Heart right ventricle (tissue), 16 donors: ENCODE measurements around the gene DPF3. TPM values are rescaled to one million over a fixed set of nuclear protein-coding genes. Genes with fewer than 3 reads are reported as not detected.

Experiments used
- ATAC-seq, 8 donors: fragments of 200-7000 bp; cut with Tn5 transposase; one replicate each; pipeline ENCODE4 v1.9.1; 2020; ENCODE audit warnings: mild to moderate bottlenecking in 8 of 8, moderate library complexity in 8 of 8, moderate number of reproducible peaks in 1 of 8
- DNase-seq, 2 donors: peaks; one replicate each; pipeline ENCODE4 v3.0.0-alpha.2; 2020
- H3K27ac ChIP-seq, 10 donors: fragments of 200-600 bp; sonication (generic) in 2 of 10; one replicate each; pipeline versions ENCODE4 v1.5.0 to v1.8.0; 2020 to 2022; ENCODE audit warnings: mild to moderate bottlenecking in 3 of 10
- H3K27me3 ChIP-seq, 7 donors: fragments of 200-600 bp; one replicate each; pipeline ENCODE4 v1.8.0; 2021 to 2022; ENCODE audit warnings: mild to moderate bottlenecking in 2 of 7
- H3K36me3 ChIP-seq, 9 donors: fragments of 200-600 bp; sonication (generic) in 1 of 9; one replicate each; pipeline versions ENCODE4 v1.5.0 to v1.8.0; 2020 to 2022; ENCODE audit warnings: mild to moderate bottlenecking in 2 of 9
- H3K4me1 ChIP-seq, 9 donors: fragments of 200-600 bp; sonication (generic) in 1 of 9; one replicate each; pipeline versions ENCODE4 v1.5.0 to v1.8.0; 2020 to 2022; ENCODE audit warnings: mild to moderate bottlenecking in 4 of 9
- H3K4me3 ChIP-seq, 10 donors: fragments of 200-600 bp; sonication (generic) in 2 of 10; one replicate each; pipeline versions ENCODE4 v1.5.0 to v1.8.0; 2020 to 2022; ENCODE audit warnings: mild to moderate bottlenecking in 7 of 10, moderate library complexity in 2 of 10
- H3K9me3 ChIP-seq, 11 donors: fragments of 200-600 bp in 10 of 11; sonication (generic) in 2 of 11; one replicate each; pipeline versions ENCODE4 v1.5.0 to v1.8.0; 2013 to 2022; ENCODE audit warnings: mild to moderate bottlenecking in 2 of 11, control low read depth in 1 of 11, moderate library complexity in 1 of 11
- WGBS, 2 donors: extraction: QIAGEN DNeasy Blood & Tissue Kit; methylation state at CpG; one replicate each; pipeline ENCODE4 v1.1.7; 2013; ENCODE audit warnings: inconsistent platforms in 1 of 2; 5-methylcytosine and 5-hydroxymethylcytosine counted together
- intact Hi-C, 10 donors: fragments of 100-400 bp; cut with DNase I; formaldehyde crosslinking; loops; one replicate each; pipeline versions ENCODE4 v1.11.1 to v1.14.2; 2022
- polyA plus RNA-seq, 2 donors: library from polyadenylated mRNA; stranded (reverse); fragments of 200-250 nt; gene quantifications; one replicate each; pipeline ENCODE4 v1.2.3, GENCODE V29; 2013
- total RNA-seq, 10 donors: library from RNA; stranded (reverse); fragmentation: NEBNext Ultra II Directional in 3 of 10; extraction: Animal tissue kit (Norgen Biotek cat#: 25700) in 3 of 10; gene quantifications; one replicate each; pipeline versions ENCODE4 v1.2.1 to v1.2.4, GENCODE V29; 2021 to 2023
- TF ChIP-seq, protein P1 (sequence below), 9 donors: fragments of 200-600 bp; sonication (generic) in 2 of 9; IDR thresholded peaks; one replicate each; pipeline versions ENCODE4 v1.5.0 to v1.8.0; 2021 to 2022; ENCODE audit warnings: antibody characterized with exemption in 9 of 9, mild to moderate bottlenecking in 5 of 9, moderate library complexity in 1 of 9
- donor health status: Arrhythmogenic right ventricular cardiomyopathy.
- donor health status: ischemic (EF 13 %, LVEDD 7.1; RV severe dilation, severe dysfunction).
- donor health status: healthy with polysubstance abuse.
- donor health status: DM: no; HTN: yes; CAD: no.
- donor health status: DM: no; HTN: no; CAD: no.
- donor health status: ischemic (EF 25% LVEDD 6.9; RV normal size, moderate dysfunction).
- donor health status: ischemic (EF 25% LVEDD 5.7; RV mildly dilated, moderate dysfunction).
- donor health status: healthy.
- donor health status: DM: yes; HTN: yes; CAD: no.
- donor health status: Ischemic cardiomyopathy.
- donor health status: ischemic (EF 35%, LVEDD 5.7; RV mildly dilated, moderate dysfunction).
- donor health status: nonischemic (EF 11% LVEDD 7.7; RV severe dilation, severe dysfunction).
- donor health status: DM: yes; HTN: yes; CAD: no.
- donor health status: PGD.
- donor health status: ischemic (EF 29% LVEDD 5.4; RV normal size, mild dysfunction).
- donor health status: nonischemic (EF 23%, LVEDD 6.1; RV moderate dilation, normal function).

The DPF3 gene
- total and polyA plus RNA-seq, 12 donors, result 3.8 to 52.3 (median 35.6) TPM

DNA sequence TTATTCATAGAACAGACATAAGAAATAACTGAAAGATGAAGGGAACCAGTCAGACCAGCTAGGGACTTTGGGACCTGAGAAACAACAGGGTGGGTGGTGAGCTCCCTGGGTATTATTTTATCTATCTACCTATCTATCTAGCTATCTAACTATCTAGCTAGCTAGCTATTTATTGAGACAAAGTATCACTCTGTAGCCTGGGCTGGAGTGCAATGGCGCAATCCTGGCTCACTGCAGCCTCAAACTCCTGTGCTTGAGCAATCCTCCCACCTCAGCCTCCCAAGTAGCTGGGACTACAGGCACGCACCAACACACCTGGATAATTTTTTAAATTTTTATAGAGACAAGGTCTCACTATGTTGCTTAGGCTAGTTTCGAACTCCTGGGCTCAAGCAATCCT lies 127.6 kb downstream of the DPF3 start:
- no peak overlapping the region for H3K27ac ChIP-seq
- no peaks in the 10 kb centered on the region for H3K4me1 ChIP-seq
- ATAC-seq (no peak), DNase-seq (no peak)
- WGBS, 2 donors, result 91 to 94% methylated on average over 3 of the region's 3 CpGs
- intact Hi-C loops, result no loop called here
- H3K36me3 ChIP-seq, result no peaks in the 10 kb centered on the region
- no peaks in the 10 kb centered on the region for H3K27me3 ChIP-seq
- peaks cover 0 to 41% (median 10%) of the 10 kb centered on the region in 11 donors for H3K9me3 ChIP-seq
- TF ChIP-seq, protein P1, sequence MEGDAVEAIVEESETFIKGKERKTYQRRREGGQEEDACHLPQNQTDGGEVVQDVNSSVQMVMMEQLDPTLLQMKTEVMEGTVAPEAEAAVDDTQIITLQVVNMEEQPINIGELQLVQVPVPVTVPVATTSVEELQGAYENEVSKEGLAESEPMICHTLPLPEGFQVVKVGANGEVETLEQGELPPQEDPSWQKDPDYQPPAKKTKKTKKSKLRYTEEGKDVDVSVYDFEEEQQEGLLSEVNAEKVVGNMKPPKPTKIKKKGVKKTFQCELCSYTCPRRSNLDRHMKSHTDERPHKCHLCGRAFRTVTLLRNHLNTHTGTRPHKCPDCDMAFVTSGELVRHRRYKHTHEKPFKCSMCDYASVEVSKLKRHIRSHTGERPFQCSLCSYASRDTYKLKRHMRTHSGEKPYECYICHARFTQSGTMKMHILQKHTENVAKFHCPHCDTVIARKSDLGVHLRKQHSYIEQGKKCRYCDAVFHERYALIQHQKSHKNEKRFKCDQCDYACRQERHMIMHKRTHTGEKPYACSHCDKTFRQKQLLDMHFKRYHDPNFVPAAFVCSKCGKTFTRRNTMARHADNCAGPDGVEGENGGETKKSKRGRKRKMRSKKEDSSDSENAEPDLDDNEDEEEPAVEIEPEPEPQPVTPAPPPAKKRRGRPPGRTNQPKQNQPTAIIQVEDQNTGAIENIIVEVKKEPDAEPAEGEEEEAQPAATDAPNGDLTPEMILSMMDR (IDR thresholded peaks at IDR 0.05), result no peak
- H3K4me3 ChIP-seq, result no peak overlapping the region

DNA sequence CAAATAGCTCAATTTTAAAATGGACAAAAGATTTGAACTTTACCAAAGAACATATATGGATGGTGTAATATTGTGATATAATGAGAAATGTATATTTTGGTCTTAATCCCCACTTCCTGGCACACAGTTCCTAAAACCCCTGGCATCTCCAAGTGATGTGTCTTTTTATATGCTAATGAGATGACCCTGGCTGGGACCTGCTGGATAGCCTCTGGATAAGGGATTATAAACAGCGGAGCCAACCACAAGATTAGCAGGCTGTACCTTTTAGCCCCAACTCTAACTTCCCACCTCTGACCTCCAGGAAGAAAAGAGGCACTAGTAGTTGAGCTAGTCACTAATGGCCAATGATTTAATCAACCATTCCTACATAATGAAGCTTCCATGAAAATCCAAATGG lies 130.0 kb downstream of the DPF3 start:
- Histone ChIP-seq H3K27ac (no peak overlapping the region), H3K4me3 (no peak overlapping the region), H3K27me3 (no peaks in the 10 kb centered on the region), H3K4me1 (no peaks in the 10 kb centered on the region), H3K36me3 (no peaks in the 10 kb centered on the region), H3K9me3 (peaks cover 0 to 65% (median 32%) of the 10 kb centered on the region in 11 donors)
- no peak for ATAC-seq
- no peak for DNase-seq
- TF ChIP-seq, protein P1 (IDR thresholded peaks at IDR 0.05), result no peak
- intact Hi-C loops, result no loop called here
- 78 to 93% methylated on average over 1 of the region's 1 CpG for WGBS, 2 donors

DNA sequence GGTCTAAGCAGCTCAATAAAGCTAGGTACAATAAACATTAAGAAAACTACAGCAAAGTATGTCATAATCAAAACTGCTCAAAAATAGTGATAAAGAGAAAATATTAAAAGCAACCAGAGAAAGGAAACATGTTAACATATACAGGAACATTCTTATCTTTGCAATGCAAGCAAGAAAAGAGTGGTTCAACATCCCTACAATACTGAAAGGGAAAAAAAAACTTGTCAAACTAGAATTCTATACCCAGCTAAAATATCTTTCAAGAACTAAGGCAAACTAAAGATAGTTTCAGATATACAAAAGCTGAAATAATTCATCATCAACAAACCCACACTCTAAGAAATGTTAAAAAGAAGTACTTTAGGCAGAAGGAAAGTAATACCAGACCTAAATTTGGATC lies 134.2 kb downstream of the DPF3 start:
- ATAC-seq, result no peak
- no peaks in the 10 kb centered on the region for H3K27me3 ChIP-seq
- H3K27ac ChIP-seq, result no peak overlapping the region
- intact Hi-C loops, result no loop called here
- H3K4me1 ChIP-seq, result no peaks in the 10 kb centered on the region
- no peak for DNase-seq
- H3K9me3 ChIP-seq, result peaks cover 0 to 54% (median 36%) of the 10 kb centered on the region in 11 donors
- TF ChIP-seq, protein P1 (IDR thresholded peaks at IDR 0.05), result no peak
- no peak overlapping the region for H3K4me3 ChIP-seq
- peaks cover 0 to 5% (median 0%) of the 10 kb centered on the region in 9 donors for H3K36me3 ChIP-seq

DNA sequence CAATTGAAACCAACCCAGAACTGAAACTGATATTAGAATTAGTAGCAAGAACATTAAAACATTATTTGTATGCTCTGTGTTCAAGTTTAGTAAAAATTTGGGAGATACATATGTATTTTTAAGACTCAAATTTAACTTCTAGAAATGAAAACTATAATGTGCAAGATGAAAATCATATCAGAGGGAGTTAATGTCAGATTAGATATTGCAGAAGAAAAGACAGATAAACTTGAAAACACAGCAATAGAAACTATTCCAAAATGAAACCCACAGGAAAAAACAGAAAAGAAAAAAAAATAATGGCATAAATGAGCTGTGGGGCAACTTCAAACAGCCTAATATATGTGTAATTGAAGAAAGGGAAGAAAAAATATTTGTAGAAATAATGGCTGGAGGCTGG lies 134.9 kb downstream of the DPF3 start:
- Histone ChIP-seq H3K4me1 (no peaks in the 10 kb centered on the region), H3K9me3 (peaks cover 0 to 54% (median 36%) of the 10 kb centered on the region in 11 donors), H3K4me3 (no peak overlapping the region), H3K36me3 (peaks cover 0 to 5% (median 0%) of the 10 kb centered on the region in 9 donors), H3K27me3 (no peaks in the 10 kb centered on the region), H3K27ac (no peak overlapping the region)
- intact Hi-C loops, result no loop called here
- ATAC-seq (no peak), DNase-seq (no peak)
- TF ChIP-seq, protein P1 (IDR thresholded peaks at IDR 0.05), result no peak
